Fibroblast of lung (primary cell): ENCODE results near the gene ZNF735. TPM values are rescaled to one million over a fixed set of nuclear protein-coding genes. Genes with fewer than 3 reads are reported as not detected.

ENCODE experiments used
- DNase-seq, 2 donors: peaks; one replicate each; pipeline versions ENCODE4 v3.0.0 to v3.0.0-alpha.2; 2010; ENCODE audit warnings: low read depth in 2 of 2
- H2AFZ ChIP-seq: 2 replicates; pipeline ENCODE4 v1.5.1; 2012; ENCODE audit warnings: low read length, control low read depth, inconsistent platforms
- H3K27ac ChIP-seq: 2 replicates; pipeline ENCODE4 v1.5.1; 2011; ENCODE audit warnings: low read length, control low read depth; ENCODE audit not compliant: insufficient read depth
- H3K27me3 ChIP-seq: 2 replicates; pipeline ENCODE4 v1.5.1; 2011; ENCODE audit warnings: mild to moderate bottlenecking, low read length; ENCODE audit not compliant: control insufficient read depth, insufficient read depth
- H3K36me3 ChIP-seq: 2 replicates; pipeline ENCODE4 v1.5.1; 2011; ENCODE audit warnings: low read length; ENCODE audit not compliant: control insufficient read depth, insufficient read depth
- H3K4me1 ChIP-seq: 2 replicates; pipeline ENCODE4 v1.5.1; 2011; ENCODE audit warnings: low read length; ENCODE audit not compliant: control insufficient read depth, insufficient read depth; ENCODE audit errors: extremely low read depth
- H3K4me2 ChIP-seq: 2 replicates; pipeline ENCODE4 v1.5.1; 2011; ENCODE audit warnings: low read length, control low read depth; ENCODE audit not compliant: insufficient read depth; ENCODE audit errors: extremely low read depth
- H3K4me3 ChIP-seq, 4 experiments: fragments of 200-600 bp in 1 of 4; sonication (generic) in 1 of 4; replicated peaks in 1 of 4; 2 replicates each; pipeline ENCODE4 v1.5.1; 2011 to 2016; ENCODE audit warnings: low read length in 4 of 4, low read depth in 3 of 4, mild to moderate bottlenecking in 3 of 4, control low read depth in 2 of 4, inconsistent platforms in 1 of 4, mixed read lengths in 1 of 4; ENCODE audit not compliant: insufficient read depth in 1 of 4; ENCODE audit errors: control extremely low read depth in 1 of 4
- H3K79me2 ChIP-seq: 2 replicates; pipeline ENCODE4 v1.5.1; 2012; ENCODE audit warnings: mild to moderate bottlenecking, low read length, inconsistent platforms; ENCODE audit not compliant: control insufficient read depth, insufficient read depth
- H3K9ac ChIP-seq: 2 replicates; pipeline ENCODE4 v1.5.1; 2011; ENCODE audit warnings: mild to moderate bottlenecking, low read length, control low read depth; ENCODE audit not compliant: insufficient read depth
- H3K9me3 ChIP-seq: 2 replicates; pipeline ENCODE4 v1.5.1; 2012; ENCODE audit warnings: low read depth, low read length; ENCODE audit not compliant: control insufficient read depth, insufficient read depth
- H4K20me1 ChIP-seq: 2 replicates; pipeline ENCODE4 v1.5.1; 2011; ENCODE audit warnings: low read length; ENCODE audit not compliant: control insufficient read depth, insufficient read depth; ENCODE audit errors: extremely low read depth
- CTCF ChIP-seq, 2 donors: IDR thresholded peaks in 1 of 2; conservative IDR thresholded peaks in 1 of 2; 1 replicate in 1 of 2; 2 replicates in 1 of 2; pipeline ENCODE4 v1.5.1; 2011 to 2012; ENCODE audit warnings: low read length in 2 of 2, control low read depth in 1 of 2, inconsistent platforms in 1 of 2, low read depth in 1 of 2, mild to moderate bottlenecking in 1 of 2
- EZH2 ChIP-seq: IDR thresholded peaks from 2 replicates; pipeline ENCODE4 v1.5.1; 2012; ENCODE audit warnings: low read length, control low read depth, mild to moderate bottlenecking; ENCODE audit errors: missing control alignments
- polyA plus RNA-seq, 2 donors: library from polyadenylated mRNA; depleted of rRNA in 1 of 2; stranded (reverse) in 1 of 2; unstranded in 1 of 2; fragments of >200 nt; gene quantifications; 2 replicates each; pipeline ENCODE4 v1.2.1, GENCODE V29; 2011 to 2012; ENCODE audit warnings: missing spikeins in 1 of 2
- total RNA-seq: library from RNA; depleted of rRNA; stranded (reverse); fragments of >200 nt; gene quantifications from 2 replicates; pipeline ENCODE4 v1.2.1, GENCODE V29; 2014

Gene ZNF735
- total and polyA plus RNA-seq, 2 donors (not counting 1 experiment from before 2014, with no cell fraction given) = not detected

GRCh38 chr7:64174941-64175340 lies 32.1 kb upstream of the ZNF735 start:
- no peak overlapping the region for H3K4me2 ChIP-seq
- H3K79me2 ChIP-seq = no peaks in the 10 kb centered on the region
- no peak for DNase-seq
- H3K27me3 ChIP-seq = no peaks in the 10 kb centered on the region
- no peak for TF ChIP-seq EZH2
- no peak for TF ChIP-seq CTCF (conservative IDR thresholded peaks at IDR 0.05 in 1 of 2, IDR thresholded peaks at IDR 0.05 in 1 of 2; ENCODE audit: low read depth in 1 of 2, low read length in 2 of 2)
- no peaks in the 10 kb centered on the region for H3K9me3 ChIP-seq
- H3K9ac ChIP-seq = no peak overlapping the region
- H4K20me1 ChIP-seq = no peaks in the 10 kb centered on the region
- H3K27ac ChIP-seq = no peak overlapping the region
- no peaks in the 10 kb centered on the region for H3K4me1 ChIP-seq
- H3K36me3 ChIP-seq = no peaks in the 10 kb centered on the region
- H3K4me3 ChIP-seq = no peak overlapping the region
- H2AFZ ChIP-seq = no peak overlapping the region

- H2AFZ ChIP-seq = no peak overlapping the region
- DNase-seq = peak in 1 of 2 donors; percentile 0
Observed at GRCh38 chr7:64180989-64181388, 26.0 kb upstream of the ZNF735 start.

GRCh38 chr7:64181586-64181985 lies 25.4 kb upstream of the ZNF735 start:
- Histone ChIP-seq H3K4me2 (no peak overlapping the region), H2AFZ (no peak overlapping the region), H3K79me2 (no peaks in the 10 kb centered on the region), H3K4me1 (no peaks in the 10 kb centered on the region), H4K20me1 (no peaks in the 10 kb centered on the region), H3K9ac (no peak overlapping the region), H3K4me3 (no peak overlapping the region), H3K36me3 (no peaks in the 10 kb centered on the region), H3K27ac (no peak overlapping the region), H3K9me3 (no peaks in the 10 kb centered on the region), H3K27me3 (no peaks in the 10 kb centered on the region)
- no peak for TF ChIP-seq CTCF (conservative IDR thresholded peaks at IDR 0.05 in 1 of 2, IDR thresholded peaks at IDR 0.05 in 1 of 2; ENCODE audit: low read depth in 1 of 2, low read length in 2 of 2)
- TF ChIP-seq EZH2 = no peak
- DNase-seq = no peak

More at GRCh38 chr7:64180989-64181388, 26.0 kb upstream of the ZNF735 start:
- H3K9me3 ChIP-seq = no peaks in the 10 kb centered on the region
- H4K20me1 ChIP-seq = no peaks in the 10 kb centered on the region
- H3K4me3 ChIP-seq = no peak overlapping the region
- H3K27ac ChIP-seq = no peak overlapping the region
- no peak overlapping the region for H3K9ac ChIP-seq
- no peaks in the 10 kb centered on the region for H3K36me3 ChIP-seq
- H3K79me2 ChIP-seq = no peaks in the 10 kb centered on the region
- H3K4me1 ChIP-seq = no peaks in the 10 kb centered on the region
- H3K27me3 ChIP-seq = no peaks in the 10 kb centered on the region
- no peak overlapping the region for H3K4me2 ChIP-seq
- TF ChIP-seq CTCF (conservative IDR thresholded peaks at IDR 0.05 in 1 of 2, IDR thresholded peaks at IDR 0.05 in 1 of 2; ENCODE audit: low read depth in 1 of 2, low read length in 2 of 2) = peak in 1 of 2 donors; percentile 9
- no peak for TF ChIP-seq EZH2
